ENCODE measurements around the gene VN1R5.
A peak's percentile ranks its signal among the peaks of the same experiment; 100 is the strongest.
"Not testable (repeated sequence)": the region's sequence is repeated elsewhere in the genome, so short reads cannot be mapped to it uniquely, and the experiment has no call there.

The VN1R5 gene

GRCh38 chr1:247255772-247256171, at the start of gene VN1R5:
Gene VN1R5 (plus strand): TSS chr1:247256072.
- not testable (repeated sequence) for DNase-seq (ENCODE audit: low read depth in 2 of 2, low spot score in 1 of 2)

- DNase-seq (ENCODE audit: low read depth in 2 of 2, low spot score in 1 of 2), result no peak
Measured at GRCh38 chr1:247209396-247209795, 46.5 kb upstream of the VN1R5 start.

DNA sequence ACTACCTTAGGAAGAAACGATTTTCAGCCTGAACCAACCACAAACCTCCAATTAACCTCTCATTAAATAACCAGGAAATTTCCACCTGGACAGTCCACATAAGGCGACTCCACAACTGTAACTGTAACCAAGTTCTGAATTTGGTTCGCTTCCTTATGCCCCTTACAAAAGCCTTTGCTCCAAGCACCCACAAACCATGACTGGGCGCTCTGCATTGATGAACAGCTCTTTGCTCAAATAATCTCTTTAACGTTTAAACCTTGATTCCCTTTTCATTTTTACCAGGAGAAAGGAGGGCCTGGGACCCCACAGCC, 45.9 kb upstream of the VN1R5 start:
- no peak for DNase-seq (ENCODE audit: low read depth in 2 of 2, low spot score in 1 of 2)

DNA sequence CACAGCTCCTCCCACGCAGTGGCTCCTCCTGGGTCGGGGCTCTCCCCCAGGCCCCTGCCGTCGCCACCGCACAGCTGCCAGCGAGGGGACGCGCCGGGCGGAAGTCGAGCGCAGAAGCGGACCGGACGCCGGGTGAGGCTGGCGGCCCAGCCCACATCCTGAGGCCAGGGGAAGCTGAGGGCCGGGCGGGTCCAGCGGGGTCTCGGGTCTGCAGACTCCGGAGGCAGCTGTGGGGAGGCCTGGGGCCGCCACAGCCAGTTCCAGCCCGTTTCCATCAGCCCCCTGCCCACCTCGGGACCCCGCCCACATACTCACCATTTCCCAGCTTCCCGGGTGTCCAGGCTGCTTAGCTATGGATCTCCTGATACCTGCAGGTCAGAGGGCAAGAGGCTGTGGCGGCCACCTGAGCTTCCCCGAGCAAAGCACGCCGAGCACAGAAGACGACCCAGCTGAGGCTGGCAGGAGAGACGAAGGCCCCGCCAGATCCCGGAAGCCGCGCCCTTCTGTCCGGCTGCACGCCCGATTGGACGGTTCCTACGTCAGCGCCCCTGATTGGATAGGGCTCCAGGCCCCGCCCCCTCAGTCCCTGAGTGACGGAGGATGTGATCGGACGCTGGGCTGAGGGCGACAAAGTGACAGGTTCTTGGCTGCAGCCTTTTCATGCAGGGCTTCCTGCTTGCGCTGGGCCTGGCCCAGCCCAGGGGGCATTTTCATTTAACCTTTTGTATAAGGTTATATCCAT, 45.3 kb upstream of the VN1R5 start:
- DNase-seq (ENCODE audit: low read depth in 2 of 2, low spot score in 1 of 2), result peak; percentile 86 to 89

DNA sequence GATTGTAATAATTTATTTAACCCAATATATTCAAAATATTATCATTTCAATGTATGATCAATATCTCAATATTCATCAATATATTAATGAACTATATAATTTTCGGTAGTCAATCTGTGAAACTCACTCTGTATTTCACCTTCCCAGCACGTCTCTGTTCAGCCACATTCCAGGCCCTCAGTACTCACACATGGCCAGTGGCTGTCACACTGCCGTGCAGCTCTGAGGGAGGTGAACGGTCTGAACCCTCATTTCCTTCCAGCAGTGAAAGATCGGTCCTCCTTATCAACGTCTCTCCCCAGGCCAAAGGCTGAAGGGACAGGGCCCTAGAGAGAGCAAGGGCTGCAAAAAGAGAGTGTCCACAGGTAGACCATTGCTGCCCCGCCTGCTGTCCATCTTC, 44.5 kb upstream of the VN1R5 start:
- no peak for DNase-seq (ENCODE audit: low read depth in 2 of 2, low spot score in 1 of 2)

DNA sequence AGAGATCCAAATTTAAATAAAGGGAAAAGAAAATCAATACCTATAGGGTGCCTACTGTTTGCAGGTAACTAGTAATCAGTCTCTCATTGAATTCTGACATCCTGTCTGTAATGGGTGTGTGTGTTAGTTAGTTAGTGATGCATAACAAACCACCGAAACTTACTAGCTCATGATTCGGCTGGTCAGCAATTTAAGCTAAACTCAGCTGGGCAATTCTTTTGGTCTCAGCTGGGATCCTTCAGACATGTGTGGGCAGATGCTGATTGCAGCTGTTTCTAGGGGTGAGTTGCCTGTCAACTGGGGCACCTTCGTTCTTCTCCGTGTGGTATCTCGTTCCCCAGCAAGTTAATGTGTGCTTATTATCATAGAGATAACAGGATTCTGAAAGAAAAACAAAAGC, 43.9 kb upstream of the VN1R5 start:
- no peak for DNase-seq (ENCODE audit: low read depth in 2 of 2, low spot score in 1 of 2)

- DNase-seq (ENCODE audit: low read depth in 2 of 2, low spot score in 1 of 2), result no peak
Measured at GRCh38 chr1:247212627-247213617, 43.0 kb upstream of the VN1R5 start.

GRCh38 chr1:247216261-247216660, 39.6 kb upstream of the VN1R5 start:
- no peak for DNase-seq (ENCODE audit: low read depth in 2 of 2, low spot score in 1 of 2)

DNA sequence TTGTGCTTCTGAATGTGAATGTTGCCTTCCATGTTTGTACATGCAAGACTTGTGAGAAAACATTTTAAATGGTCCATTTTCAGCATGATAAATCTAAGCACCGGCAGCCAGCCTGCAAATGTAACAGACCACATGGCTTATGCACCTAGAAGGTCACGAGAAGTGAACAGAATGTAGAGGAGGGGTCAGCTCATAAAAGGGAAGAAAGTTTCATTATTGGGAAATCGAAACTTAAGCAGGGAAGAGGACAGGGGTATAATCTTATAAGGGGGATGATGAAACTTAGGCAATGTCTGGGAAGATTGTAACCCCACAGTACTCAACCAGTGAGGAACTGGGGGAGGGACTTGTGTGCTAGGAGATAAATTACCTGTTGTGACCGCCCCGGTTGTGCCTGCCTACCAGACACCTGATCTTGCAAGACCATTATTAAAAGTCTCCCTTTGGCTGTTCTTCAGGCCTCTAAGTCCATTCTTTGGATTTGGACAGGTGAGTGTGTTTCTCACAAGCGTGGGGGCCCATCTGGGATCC, 37.7 kb upstream of the VN1R5 start:
- DNase-seq (ENCODE audit: low read depth in 2 of 2, low spot score in 1 of 2), result no peak

GRCh38 chr1:247220280-247220679, 35.6 kb upstream of the VN1R5 start:
- DNase-seq (ENCODE audit: low read depth in 2 of 2, low spot score in 1 of 2), result not testable (repeated sequence)

GRCh38 chr1:247222840-247223239, 33.0 kb upstream of the VN1R5 start:
- no peak for DNase-seq (ENCODE audit: low read depth in 2 of 2, low spot score in 1 of 2)

- DNase-seq (ENCODE audit: low read depth in 2 of 2, low spot score in 1 of 2), result no peak
Measured at GRCh38 chr1:247224822-247225221, 31.1 kb upstream of the VN1R5 start.

GRCh38 chr1:247228133-247228532, 27.7 kb upstream of the VN1R5 start:
- no peak for DNase-seq (ENCODE audit: low read depth in 2 of 2, low spot score in 1 of 2)

DNA sequence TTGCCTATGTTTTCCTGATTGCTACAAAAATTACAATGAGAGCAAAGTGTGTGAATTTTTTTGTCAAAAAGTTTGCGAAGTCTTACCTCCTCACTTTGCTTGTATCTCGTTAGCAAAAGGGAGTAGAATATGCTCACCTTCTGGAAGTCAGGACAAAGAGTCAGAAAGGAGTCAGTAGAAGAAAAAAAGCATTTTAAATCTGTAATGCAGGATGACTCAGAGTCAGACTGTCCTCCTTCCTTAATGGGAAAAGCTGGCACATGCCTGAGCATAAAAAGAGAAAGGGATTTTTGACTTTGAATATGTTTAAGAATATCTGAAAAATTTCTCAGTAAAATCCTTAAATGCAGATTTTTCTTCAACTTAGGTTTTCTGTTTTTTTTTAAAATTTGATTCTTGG, 14.2 kb upstream of the VN1R5 start:
- DNase-seq (ENCODE audit: low read depth in 2 of 2, low spot score in 1 of 2), result no peak

DNA sequence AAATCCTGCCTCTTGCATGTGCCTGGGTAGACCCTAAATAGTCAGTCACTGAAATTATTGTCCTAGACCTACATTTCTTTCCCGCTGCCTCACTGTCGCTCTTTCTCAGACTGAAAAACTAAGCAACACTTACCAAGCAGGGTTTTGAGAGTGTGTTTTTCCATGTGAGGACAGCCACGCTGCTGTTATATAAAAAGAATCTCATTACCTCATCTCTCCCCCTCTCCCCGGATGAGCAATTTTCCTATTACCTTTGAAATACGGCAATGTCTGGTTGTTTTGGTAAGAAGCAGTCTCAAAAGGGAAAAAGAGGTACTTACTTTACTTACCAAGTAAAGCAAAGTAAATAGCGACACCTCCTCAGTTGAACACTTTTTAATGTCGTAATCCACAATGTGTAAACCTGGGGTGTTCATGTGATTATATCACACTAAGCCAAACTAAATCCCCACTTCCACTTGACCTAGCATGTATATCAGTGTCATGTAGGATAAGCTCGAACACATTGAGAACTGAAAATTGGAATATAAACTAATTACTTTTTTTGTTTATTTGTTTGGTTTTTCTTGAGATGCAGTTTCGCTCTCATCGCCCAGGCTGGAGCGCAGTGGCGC, 12.2 kb upstream of the VN1R5 start:
- DNase-seq (ENCODE audit: low read depth in 2 of 2, low spot score in 1 of 2), result no peak

DNA sequence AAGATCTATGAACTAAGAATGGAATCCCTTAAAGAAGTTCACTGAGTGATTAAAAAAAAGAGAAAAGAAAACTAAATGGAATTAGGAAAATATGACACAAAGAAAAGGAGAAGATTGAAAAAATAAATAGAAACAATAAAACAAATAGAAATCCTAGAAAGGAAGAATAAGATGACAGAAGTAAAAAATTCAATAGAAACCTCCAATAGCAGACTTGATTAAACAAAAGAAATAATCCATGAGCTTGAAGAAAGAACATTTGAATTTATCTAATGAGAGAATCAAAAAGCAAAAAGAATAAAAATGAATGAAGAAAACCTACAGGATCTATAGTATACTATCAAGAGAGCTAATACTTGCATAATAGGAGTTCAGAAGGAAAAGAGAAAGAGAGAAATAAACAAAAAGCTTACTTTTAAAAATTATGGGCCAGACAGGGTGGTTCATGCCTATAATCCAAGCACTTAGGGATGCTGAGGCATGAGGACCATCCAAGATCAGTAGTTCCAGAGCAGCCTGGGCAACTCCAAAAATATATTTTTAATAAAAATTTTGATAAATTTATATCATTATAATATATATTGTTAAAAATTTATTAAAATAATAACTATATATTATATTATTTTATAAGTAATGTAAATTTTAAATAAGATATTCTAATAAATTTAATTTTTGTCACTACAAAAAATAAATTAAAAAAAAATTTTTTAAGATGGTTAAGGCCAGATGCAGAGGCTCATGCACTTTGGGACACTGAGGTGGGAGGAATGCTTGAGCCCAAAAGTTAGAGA, 9.4 kb upstream of the VN1R5 start:
- no peak for DNase-seq (ENCODE audit: low read depth in 2 of 2, low spot score in 1 of 2)

DNA sequence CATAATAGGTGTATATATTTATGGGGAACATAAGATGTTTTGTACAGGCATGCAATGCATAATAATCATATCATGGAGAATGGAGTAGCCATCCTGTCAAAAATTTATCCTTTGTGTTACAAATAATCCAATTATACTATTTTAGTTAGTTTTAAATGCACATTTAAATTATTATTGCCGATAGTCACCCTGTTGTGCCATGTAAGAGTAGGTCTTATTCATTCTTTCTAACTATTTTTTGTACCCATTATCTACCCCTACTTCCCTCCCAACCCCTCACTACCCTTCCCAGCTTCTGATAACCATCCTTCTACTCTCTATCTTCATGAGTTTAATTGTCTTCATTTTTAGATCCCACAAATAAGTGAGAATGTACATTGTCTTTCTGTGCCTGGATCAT, 8.3 kb upstream of the VN1R5 start:
- no peak for DNase-seq (ENCODE audit: low read depth in 2 of 2, low spot score in 1 of 2)

DNA sequence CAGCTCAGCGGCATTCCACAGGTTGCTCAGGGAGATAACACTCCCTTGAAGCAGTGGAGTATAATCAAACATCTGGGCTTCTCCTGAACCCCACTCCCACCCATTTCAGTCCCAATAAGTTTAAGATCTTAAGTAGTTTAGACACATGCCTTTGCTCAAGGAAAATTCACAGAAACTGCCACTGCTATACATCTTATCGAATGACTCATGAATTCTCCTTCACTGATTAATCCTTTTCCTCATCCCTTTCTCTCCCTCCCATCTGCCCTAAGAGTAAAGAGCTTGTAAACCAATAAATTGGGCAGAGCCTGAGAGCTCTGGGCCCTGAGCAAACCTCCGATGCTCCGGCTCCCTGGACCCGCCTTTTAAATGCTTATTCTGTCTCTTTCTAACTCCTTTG, 10.2 kb downstream of the VN1R5 start:
- no peak for DNase-seq (ENCODE audit: low read depth in 2 of 2, low spot score in 1 of 2)

- no peak for DNase-seq (ENCODE audit: low read depth in 2 of 2, low spot score in 1 of 2)
Measured at GRCh38 chr1:247268390-247269045, 12.6 kb downstream of the VN1R5 start.

- DNase-seq (ENCODE audit: low read depth in 2 of 2, low spot score in 1 of 2), result no peak
Measured at GRCh38 chr1:247269133-247269532, 13.3 kb downstream of the VN1R5 start.
